K562 (cell line): ENCODE data around the gene CISD3. TPM values are rescaled to one million over a fixed set of nuclear protein-coding genes. Genes with fewer than 3 reads are reported as not detected.

ENCODE experiments used
- ATAC-seq: fragments of 200-7000 bp; cut with Tn5 transposase; 3 replicates; pipeline ENCODE4 v1.9.1; 2020; ENCODE audit warnings: moderate library complexity
- BruUV-seq: library from RNA; stranded (reverse); fragments of 400-500 nt; replicated peaks from 2 replicates; lab custom pipeline; 2021; lab: Mats Ljungman, UMichigan
- CTCF ChIA-PET: fragments of 300-600 bp; formaldehyde crosslinking; extraction: SDS; loops from one replicate; lab custom pipeline; 2021; ENCODE audit warnings: low intra/inter-chr PET ratio; lab: Yijun Ruan, JAX
- POLR2A ChIA-PET: fragments of 300-600, 350-650 bp; sonication (Branson Sonifier 250); formaldehyde crosslinking; extraction: SDS; loops from one replicate; lab custom pipeline; 2021; ENCODE audit warnings: antibody characterized with exemption, inconsistent platforms; lab: Yijun Ruan, JAX
- DNase-seq, 4 experiments: peaks; one replicate each; pipeline versions ENCODE4 v3.0.0 to v3.0.0-alpha.2; 2011 to 2018; ENCODE audit warnings: low spot score in 3 of 4, mixed read lengths in 3 of 4; ENCODE audit errors: extremely low read depth in 1 of 4
- FAIRE-seq: peaks from 2 replicates; lab custom pipeline; 2011; peaks lifted over from hg19 to GRCh38; lab: Jason Lieb, UNC
- H2AFZ ChIP-seq: 2 replicates; pipeline ENCODE4 v1.6.0; 2011; ENCODE audit warnings: low read depth, low read length, control low read depth, inconsistent platforms
- H3K27ac ChIP-seq: fragments of 200-600 bp; 3 replicates; pipeline ENCODE4 v1.8.0; 2011; ENCODE audit warnings: low read depth, mild to moderate bottlenecking, control low read depth, inconsistent platforms, low read length, moderate library complexity, mixed read lengths; ENCODE audit errors: extremely low read depth
- H3K27me3 ChIP-seq, 2 experiments: fragments of 300-600 bp in 1 of 2; 2 replicates in 1 of 2; 3 replicates in 1 of 2; pipeline versions ENCODE4 v1.6.0 to v1.8.0; 2011; ENCODE audit warnings: inconsistent platforms in 2 of 2, low read length in 2 of 2, mild to moderate bottlenecking in 1 of 2, mixed read lengths in 1 of 2, moderate library complexity in 1 of 2; ENCODE audit not compliant: control insufficient read depth in 2 of 2, insufficient read depth in 2 of 2
- H3K36me3 ChIP-seq: fragments of 300-600 bp; 3 replicates; pipeline ENCODE4 v1.8.0; 2011; ENCODE audit warnings: mild to moderate bottlenecking, low read length, inconsistent platforms; ENCODE audit not compliant: control insufficient read depth, insufficient read depth
- H3K4me1 ChIP-seq, 2 experiments: fragments of 200-600 bp in 1 of 2; replicated peaks in 1 of 2; 2 replicates in 1 of 2; 3 replicates in 1 of 2; pipeline versions ENCODE4 v1.5.1 to v1.8.0; 2011; ENCODE audit warnings: inconsistent platforms in 2 of 2, low read length in 2 of 2, mild to moderate bottlenecking in 1 of 2, mixed read lengths in 1 of 2, moderate library complexity in 1 of 2; ENCODE audit not compliant: control insufficient read depth in 2 of 2, insufficient read depth in 2 of 2
- H3K4me2 ChIP-seq: 2 replicates; pipeline ENCODE4 v1.6.1; 2011; ENCODE audit warnings: low read length, control low read depth, inconsistent platforms, mixed read lengths; ENCODE audit not compliant: insufficient read depth
- H3K4me3 ChIP-seq: fragments of 200-600 bp; sonication (generic), shearing (Covaris generic); 2 replicates; pipeline ENCODE4 v1.5.1; 2016; ENCODE audit warnings: control low read depth, inconsistent platforms
- H3K79me2 ChIP-seq: fragments of 200-600 bp; 3 replicates; pipeline ENCODE4 v1.8.0; 2011; ENCODE audit warnings: low read length, inconsistent platforms; ENCODE audit not compliant: control insufficient read depth, insufficient read depth
- H3K9ac ChIP-seq, 2 experiments: 2 replicates each; pipeline versions ENCODE4 v1.6.0 to v1.6.1; 2011; ENCODE audit warnings: low read depth in 2 of 2, low read length in 2 of 2, control low read depth in 1 of 2, inconsistent platforms in 1 of 2, mild to moderate bottlenecking in 1 of 2, mixed read lengths in 1 of 2; ENCODE audit not compliant: insufficient read depth in 1 of 2
- H3K9me1 ChIP-seq: one replicate; pipeline ENCODE4 v1.6.0; 2011; ENCODE audit warnings: inconsistent platforms, mild to moderate bottlenecking, low read length, moderate library complexity; ENCODE audit not compliant: control insufficient read depth, insufficient read depth
- H3K9me3 ChIP-seq: replicated peaks from 2 replicates; pipeline ENCODE4 v1.5.1; 2011; ENCODE audit warnings: low read depth, low read length, inconsistent platforms; ENCODE audit not compliant: control insufficient read depth, insufficient read depth
- H4K20me1 ChIP-seq: replicated peaks from 2 replicates; pipeline ENCODE4 v1.6.1; 2011; ENCODE audit warnings: low read length, inconsistent platforms, mixed read lengths; ENCODE audit not compliant: control insufficient read depth, insufficient read depth
- ADNP ChIP-seq: fragments of 200-800 bp; sonication (Bioruptor generic); IDR thresholded peaks from 2 replicates; pipeline ENCODE4 v1.6.1; 2016; ENCODE audit warnings: missing genetic modification characterization, missing compliant biosample characterization
- ESRRA ChIP-seq: fragments of 450-650 bp; IDR thresholded peaks from 2 replicates; pipeline ENCODE4 v1.6.1; 2014; ENCODE audit warnings: low read depth, mild to moderate bottlenecking, moderate library complexity, borderline replicate concordance
- GTF2F1 ChIP-seq: IDR thresholded peaks from 2 replicates; pipeline ENCODE4 v1.6.1; 2011; ENCODE audit warnings: low read depth, low read length, improper control_type of control experiment
- POLR2B ChIP-seq: fragments of 450-650 bp; IDR thresholded peaks from 2 replicates; pipeline ENCODE4 v1.6.1; 2018; ENCODE audit warnings: low read depth; ENCODE audit not compliant: partially characterized antibody
- SIN3B ChIP-seq: fragments of 450-650 bp; IDR thresholded peaks from 2 replicates; pipeline ENCODE4 v1.6.1; 2017; ENCODE audit warnings: low read depth, mild to moderate bottlenecking, moderate library complexity
- SIX5 ChIP-seq, 2 experiments: IDR thresholded peaks; 2 replicates each; pipeline ENCODE4 v1.6.1; 2011; ENCODE audit warnings: low read length in 2 of 2, borderline replicate concordance in 1 of 2, low read depth in 1 of 2, mild to moderate bottlenecking in 1 of 2, moderate library complexity in 1 of 2; ENCODE audit not compliant: insufficient read depth in 1 of 2
- ZFPM2 ChIP-seq: fragments of 250-450 bp; sonication (Bioruptor Pico); IDR thresholded peaks from 2 replicates; pipeline ENCODE4 v1.5.1; 2022; ENCODE audit warnings: mild to moderate bottlenecking
- ZNF436 ChIP-seq: fragments of 250-450, 450-650 bp; sonication (Bioruptor Pico); formaldehyde crosslinking; IDR thresholded peaks from 2 replicates; pipeline ENCODE4 v1.7.0; 2020; ENCODE audit warnings: mild to moderate bottlenecking
- WGBS: fragments of 100-300 bp; shearing (Covaris generic); methylation state at CpG from one replicate; pipeline ENCODE4 v1.1.6; 2016; ENCODE audit warnings: low coverage, mixed read lengths; ENCODE audit not compliant: insufficient coverage; ENCODE audit errors: missing lambda C conversion rate; 5-methylcytosine and 5-hydroxymethylcytosine counted together
- in situ Hi-C: fragments of 300-500 bp; cut with MboI; formaldehyde crosslinking; loops from 4 replicates; pipeline ENCODE4 v1.15.0; 2018; ENCODE audit warnings: inconsistent platforms, mixed read lengths
- intact Hi-C: fragments of 100-400 bp; cut with micrococcal nuclease; formaldehyde crosslinking; loops from 2 replicates; pipeline ENCODE4 v1.14.2; 2022
- polyA plus RNA-seq, 8 experiments: library from polyadenylated mRNA; depleted of rRNA in 4 of 8; stranded (reverse) in 5 of 8; unstranded in 3 of 8; fragments of >200 nt; fragmentation: Nextera tagmentation in 2 of 8; fragmentation: Illumina TruSeq in 1 of 8; extraction: Ambion mirVana in 2 of 8; extraction: Trizol in 1 of 8; gene quantifications; 2 replicates each; pipeline versions ENCODE4 v1.2.1 to v1.2.3, GENCODE V29; 2011 to 2014; ENCODE audit warnings: inconsistent platforms in 1 of 8, missing spikeins in 1 of 8
- total RNA-seq, 7 experiments: library from RNA; depleted of rRNA in 6 of 7; stranded (reverse); fragments of >200 nt in 6 of 7; fragmentation: Illumina TruSeq in 2 of 7; extraction: Trizol in 2 of 7; gene quantifications; 2 replicates each; pipeline versions ENCODE4 v1.2.1 to v1.2.3, GENCODE V29; 2011 to 2021; ENCODE audit warnings: low replicate concordance in 1 of 7
- TF ChIP-seq, protein P1 (sequence below): fragments of 250-450 bp; sonication (Bioruptor Pico); IDR thresholded peaks from 2 replicates; pipeline ENCODE4 v1.9.0; 2021; ENCODE audit warnings: mild to moderate bottlenecking

The CISD3 gene
- total and polyA plus RNA-seq, 9 of the 15 experiments (the other 6 are each of a cell fraction or from before 2014, with no cell fraction given) = 5.0 to 60.7 (median 15.7) TPM

DNA sequence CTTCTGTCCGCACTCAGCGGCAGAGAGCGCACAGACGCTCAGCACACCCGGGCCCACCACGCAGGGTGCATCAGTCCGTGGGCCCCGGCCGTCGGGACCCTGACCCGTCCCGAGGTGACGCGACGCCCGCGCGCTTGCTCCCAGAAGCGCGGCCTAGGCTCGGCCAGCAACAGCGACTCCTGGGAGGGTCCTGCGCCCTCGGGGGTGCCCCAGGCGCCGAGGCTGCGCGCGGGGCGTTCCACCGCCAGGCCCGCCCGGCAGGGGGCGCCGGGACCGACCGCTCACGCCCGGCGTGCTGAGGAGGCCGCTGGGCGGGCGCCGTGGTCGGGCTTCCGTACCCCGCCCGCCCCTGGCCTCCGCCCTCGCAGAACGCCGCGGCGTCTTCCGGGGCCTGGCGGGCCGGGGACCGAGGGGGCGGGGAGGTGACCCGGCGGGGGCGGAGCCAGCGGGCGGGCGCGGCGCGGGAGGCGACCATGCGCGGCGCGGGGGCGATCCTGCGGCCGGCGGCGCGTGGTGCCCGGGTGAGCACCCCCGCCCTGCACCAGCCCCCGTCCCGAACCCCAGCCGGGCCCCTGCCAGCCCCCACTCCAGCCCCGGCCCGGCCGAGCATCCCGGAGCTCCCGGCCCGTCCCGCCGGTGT lies at the start of gene CISD3 (continued):
- TF ChIP-seq, protein P1, sequence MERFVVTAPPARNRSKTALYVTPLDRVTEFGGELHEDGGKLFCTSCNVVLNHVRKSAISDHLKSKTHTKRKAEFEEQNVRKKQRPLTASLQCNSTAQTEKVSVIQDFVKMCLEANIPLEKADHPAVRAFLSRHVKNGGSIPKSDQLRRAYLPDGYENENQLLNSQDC (CRISPR knock-in tag) = no peak
- TF ChIP-seq SIX5 (IDR thresholded peaks at IDR 0.05; ENCODE audit: borderline replicate concordance in 1 of 2, insufficient read depth in 1 of 2, low read depth in 1 of 2, low read length in 2 of 2) = no peak
- no peak for TF ChIP-seq ZNF436
- TF ChIP-seq ESRRA = no peak
- TF ChIP-seq SIN3B = peak; percentile 65; the same call in 1 of the 2 replicates
- no peak for TF ChIP-seq ADNP
- TF ChIP-seq POLR2B = peak; percentile 19

DNA sequence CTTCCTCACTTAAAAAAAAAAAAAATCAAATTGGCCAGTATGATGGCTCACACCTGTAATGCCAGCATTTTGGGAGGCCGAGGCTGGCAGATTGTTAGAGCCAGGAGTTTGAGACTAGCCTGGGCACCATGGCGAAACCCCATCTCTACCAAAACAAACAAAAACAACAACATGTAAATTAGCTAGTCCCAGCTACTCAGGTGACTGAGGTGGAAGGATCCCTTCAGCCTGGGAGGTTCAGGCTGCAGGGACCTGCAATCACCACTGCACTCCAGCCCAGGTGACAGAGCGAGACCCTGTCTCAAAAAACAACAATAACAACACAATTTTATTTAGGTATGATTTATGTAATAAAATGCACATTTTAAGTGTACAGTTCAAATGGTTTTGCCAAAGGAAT lies 49.0 kb upstream of the CISD3 start:
- Histone ChIP-seq H2AFZ (no peak overlapping the region), H3K9me3 (no peaks in the 10 kb centered on the region), H3K79me2 (no peaks in the 10 kb centered on the region), H3K27me3 (no peaks in the 10 kb centered on the region), H3K27ac (no peak overlapping the region), H3K4me3 (no peak overlapping the region), H4K20me1 (no peaks in the 10 kb centered on the region), H3K4me2 (no peak overlapping the region), H3K36me3 (no peaks in the 10 kb centered on the region), H3K9ac (no peak overlapping the region), H3K9me1 (no peaks in the 10 kb centered on the region), H3K4me1 (peaks cover 4 to 8% of the 10 kb centered on the region in 2 experiments; a peak in 3 of 5 replicates)
- no TSS peak for BruUV-seq
- DNase-seq = no peak
- no peak for ATAC-seq
- intact Hi-C loops (no loop called here), in situ Hi-C loops (no loop called here)
- POLR2A ChIA-PET = interaction anchor here (0.7 to 1.2 kb wide), 2 partner anchors 14 to 52 kb away, joined by 3 to 5 read pairs; no protein-coding TSS in a partner anchor
- WGBS = 45% methylated on average over 3 of the region's 3 CpGs
- TF ChIP-seq ZFPM2 (CRISPR knock-in tag) (no peak), GTF2F1 (no peak)
- CTCF ChIA-PET = no interaction called here
- no peak for FAIRE-seq
